Epithelial cell of proximal tubule (primary cell): ENCODE measurements around the gene RASSF9. TPM values are rescaled to one million over a fixed set of nuclear protein-coding genes. Genes with fewer than 3 reads are reported as not detected.

Experiments used
- DNase-seq: peaks from one replicate; pipeline ENCODE4 v3.0.0-alpha.2; 2011; ENCODE audit warnings: low read depth
- H3K4me3 ChIP-seq: 2 replicates; pipeline ENCODE4 v1.5.1; 2011; ENCODE audit warnings: low read depth, mild to moderate bottlenecking, low read length
- total RNA-seq: library from RNA; depleted of rRNA; stranded (reverse); fragments of >200 nt; gene quantifications from 2 replicates; pipeline ENCODE4 v1.2.3, GENCODE V29; 2015
- TF ChIP-seq, protein P1 (sequence below): conservative IDR thresholded peaks from 2 replicates; pipeline ENCODE4 v1.5.1; 2012; ENCODE audit warnings: low read depth, mild to moderate bottlenecking, low read length

Gene RASSF9
- total RNA-seq, 1 donor from 2014 or later = 1.8 TPM

DNA sequence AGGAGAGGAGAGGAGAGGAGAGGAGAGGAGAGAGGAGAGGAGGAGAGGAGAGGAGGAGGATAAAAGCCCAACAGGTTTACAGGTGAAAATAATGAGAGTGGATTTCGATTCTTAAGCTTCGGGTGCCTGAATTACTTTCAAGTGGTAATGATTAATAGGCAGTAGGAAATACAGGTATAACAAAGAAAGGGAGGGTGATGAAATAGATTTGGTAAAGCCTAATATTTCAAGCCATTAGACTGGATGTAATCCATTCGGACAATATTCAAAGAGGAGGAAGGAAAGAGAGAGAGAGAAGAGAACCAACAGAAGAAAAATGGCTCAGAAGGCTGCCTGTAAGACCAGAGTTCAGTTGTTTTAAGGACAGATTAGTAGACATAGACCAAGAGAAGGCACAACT is 76.6 kb downstream of the RASSF9 start:
- TF ChIP-seq, protein P1, sequence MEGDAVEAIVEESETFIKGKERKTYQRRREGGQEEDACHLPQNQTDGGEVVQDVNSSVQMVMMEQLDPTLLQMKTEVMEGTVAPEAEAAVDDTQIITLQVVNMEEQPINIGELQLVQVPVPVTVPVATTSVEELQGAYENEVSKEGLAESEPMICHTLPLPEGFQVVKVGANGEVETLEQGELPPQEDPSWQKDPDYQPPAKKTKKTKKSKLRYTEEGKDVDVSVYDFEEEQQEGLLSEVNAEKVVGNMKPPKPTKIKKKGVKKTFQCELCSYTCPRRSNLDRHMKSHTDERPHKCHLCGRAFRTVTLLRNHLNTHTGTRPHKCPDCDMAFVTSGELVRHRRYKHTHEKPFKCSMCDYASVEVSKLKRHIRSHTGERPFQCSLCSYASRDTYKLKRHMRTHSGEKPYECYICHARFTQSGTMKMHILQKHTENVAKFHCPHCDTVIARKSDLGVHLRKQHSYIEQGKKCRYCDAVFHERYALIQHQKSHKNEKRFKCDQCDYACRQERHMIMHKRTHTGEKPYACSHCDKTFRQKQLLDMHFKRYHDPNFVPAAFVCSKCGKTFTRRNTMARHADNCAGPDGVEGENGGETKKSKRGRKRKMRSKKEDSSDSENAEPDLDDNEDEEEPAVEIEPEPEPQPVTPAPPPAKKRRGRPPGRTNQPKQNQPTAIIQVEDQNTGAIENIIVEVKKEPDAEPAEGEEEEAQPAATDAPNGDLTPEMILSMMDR = no peak
- DNase-seq = no peak
- H3K4me3 ChIP-seq = no peak overlapping the region

DNA sequence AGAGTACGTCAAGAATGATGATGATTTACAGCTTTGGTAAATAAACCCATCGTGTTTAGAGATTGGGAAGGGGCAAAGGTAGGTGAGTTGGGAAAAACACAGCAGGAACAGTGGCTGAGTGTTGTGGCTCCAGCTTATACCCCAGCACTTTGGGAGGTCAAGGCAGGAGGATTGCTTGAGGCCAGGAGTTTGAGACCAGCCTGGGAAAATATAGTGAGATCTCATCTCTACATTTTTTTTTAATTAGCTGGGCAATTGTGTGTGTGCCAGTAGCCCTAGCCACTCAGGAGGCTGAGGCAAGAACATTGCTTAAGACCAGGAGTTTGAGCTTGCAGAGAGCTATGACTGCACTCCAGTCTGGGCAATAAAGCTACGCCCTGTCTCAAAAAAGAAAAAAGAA is 77.1 kb downstream of the RASSF9 start:
- TF ChIP-seq, protein P1 = no peak
- DNase-seq = no peak
- H3K4me3 ChIP-seq = no peak overlapping the region

DNA sequence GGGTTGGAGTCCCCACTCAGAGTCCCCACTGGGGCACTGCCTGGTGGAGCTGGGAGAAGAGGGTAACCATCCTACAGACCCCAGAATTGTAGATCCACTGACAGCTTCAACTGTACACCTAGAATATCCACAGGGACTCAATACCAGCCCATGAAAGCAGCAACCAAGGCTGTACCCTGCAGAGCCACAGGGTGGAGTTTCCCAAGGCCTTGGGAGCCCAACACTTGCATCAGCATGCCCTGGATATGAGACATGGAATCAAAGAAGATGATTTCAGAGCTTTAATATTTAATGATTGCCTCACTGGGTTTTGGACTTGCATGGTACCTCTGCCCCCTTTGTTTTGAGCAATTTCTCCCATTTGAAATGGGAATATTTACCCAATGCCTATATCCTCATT is 80.4 kb downstream of the RASSF9 start:
- H3K4me3 ChIP-seq = no peak overlapping the region
- TF ChIP-seq, protein P1 = peak; percentile 26
- DNase-seq = no peak

Other genes starting within 250 kb of the RASSF9 start
- gene NTS, start 37.9 kb upstream of the RASSF9 start, total RNA-seq = 0.51 TPM in 1 of 2 replicates, not detected in the other